ENCODE data around the gene MICAL1. TPM values are rescaled to one million over a fixed set of nuclear protein-coding genes. Genes with fewer than 3 reads are reported as not detected.

The MICAL1 gene
- total RNA-seq, 4 donors from 2014 or later: 20.0 to 27.1 (median 23.5) TPM

- intact Hi-C loops (cut with DNase I): no loop called here
- peaks cover 7 to 16% (median 10%) of the 10 kb centered on the region in 4 donors for H3K4me1 ChIP-seq
- H3K36me3 ChIP-seq: peaks cover 3 to 50% (median 43%) of the 10 kb centered on the region in 4 donors
- no peak for DNase-seq (ENCODE audit: extremely low spot score)
- H3K27ac ChIP-seq (replicated peaks in 1 of 4): no peak overlapping the region
- H3K4me3 ChIP-seq: no peak overlapping the region
- no peaks in the 10 kb centered on the region for H3K9me3 ChIP-seq
- H3K27me3 ChIP-seq: no peaks in the 10 kb centered on the region
- WGBS: 86% methylated on average over 8 of the region's 8 CpGs
- no peak for TF ChIP-seq EP300 (IDR thresholded peaks at IDR 0.05)
- TF ChIP-seq CTCF (IDR thresholded peaks at IDR 0.05): no peak
- no peak for TF ChIP-seq POLR2A (IDR thresholded peaks at IDR 0.05; ENCODE audit: low read depth)
Observed at GRCh38 chr6:109446541-109446940, 9.0 kb downstream of the MICAL1 start.

- H3K36me3 ChIP-seq: peaks cover 3 to 47% (median 40%) of the 10 kb centered on the region in 4 donors
- intact Hi-C loops (cut with DNase I): no loop called here
Observed at GRCh38 chr6:109446072-109446471, 9.5 kb downstream of the MICAL1 start.

GRCh38 chr6:109445382-109445781 is 10.2 kb downstream of the MICAL1 start:
- no peak overlapping the region for H3K27ac ChIP-seq (replicated peaks in 1 of 4)
- no peak overlapping the region for H3K4me3 ChIP-seq
- intact Hi-C loops (cut with DNase I): no loop called here
- DNase-seq (ENCODE audit: extremely low spot score): no peak
- peaks cover 9 to 21% (median 15%) of the 10 kb centered on the region in 4 donors for H3K4me1 ChIP-seq
- TF ChIP-seq POLR2A (IDR thresholded peaks at IDR 0.05; ENCODE audit: low read depth) (no peak), POLR2AphosphoS5 (IDR thresholded peaks at IDR 0.05) (no peak), CTCF (IDR thresholded peaks at IDR 0.05) (no peak), EP300 (IDR thresholded peaks at IDR 0.05) (no peak)
- WGBS: 94% methylated on average over 9 of the region's 9 CpGs
- H3K27me3 ChIP-seq: no peaks in the 10 kb centered on the region
- H3K9me3 ChIP-seq: no peaks in the 10 kb centered on the region
- peaks cover 3 to 47% (median 40%) of the 10 kb centered on the region in 4 donors for H3K36me3 ChIP-seq

More at GRCh38 chr6:109446072-109446471, 9.5 kb downstream of the MICAL1 start:
- Histone ChIP-seq H3K27ac (replicated peaks in 1 of 4) (no peak overlapping the region), H3K4me1 (peaks cover 9 to 20% (median 15%) of the 10 kb centered on the region in 4 donors), H3K4me3 (no peak overlapping the region), H3K27me3 (no peaks in the 10 kb centered on the region), H3K9me3 (no peaks in the 10 kb centered on the region)
- TF ChIP-seq CTCF (IDR thresholded peaks at IDR 0.05) (no peak), EP300 (IDR thresholded peaks at IDR 0.05) (no peak), POLR2A (IDR thresholded peaks at IDR 0.05; ENCODE audit: low read depth) (no peak), POLR2AphosphoS5 (IDR thresholded peaks at IDR 0.05) (no peak)
- 95% methylated on average over 15 of the region's 15 CpGs for WGBS
- no peak for DNase-seq (ENCODE audit: extremely low spot score)

- no peak overlapping the region for H3K27ac ChIP-seq (replicated peaks in 1 of 4)
- H3K4me3 ChIP-seq: no peak overlapping the region
- DNase-seq (ENCODE audit: extremely low spot score): no peak
- no peak for TF ChIP-seq POLR2AphosphoS5 (IDR thresholded peaks at IDR 0.05)
- TF ChIP-seq EP300 (IDR thresholded peaks at IDR 0.05): no peak
- TF ChIP-seq CTCF (IDR thresholded peaks at IDR 0.05): no peak
- TF ChIP-seq POLR2A (IDR thresholded peaks at IDR 0.05; ENCODE audit: low read depth): no peak
- peaks cover 18 to 33% (median 28%) of the 10 kb centered on the region in 4 donors for H3K4me1 ChIP-seq
- H3K27me3 ChIP-seq: no peaks in the 10 kb centered on the region
- peaks cover 3 to 47% (median 40%) of the 10 kb centered on the region in 4 donors for H3K36me3 ChIP-seq
- no peaks in the 10 kb centered on the region for H3K9me3 ChIP-seq
- WGBS: 93% methylated on average over 10 of the region's 10 CpGs
- intact Hi-C loops (cut with DNase I): loop anchor here (5.0 kb wide), 1 partner anchor 39 kb away; the partner anchor contains the start of gene ZBTB24
Observed at GRCh38 chr6:109443425-109443950, 12.1 kb downstream of the MICAL1 start.

All from esophagus muscularis mucosa (tissue), 4 donors.